A673 (cell line): ENCODE results near the gene MIS12.

Experiments
- CTCF ChIP-seq: fragments of 300-800, 200-600 bp; sonication (generic); conservative IDR thresholded peaks from 2 replicates; pipeline ENCODE4 v1.5.1; 2017; ENCODE audit warnings: low read depth, mild to moderate bottlenecking, antibody characterized with exemption, low read length, moderate library complexity, mixed read lengths
- EZH2 ChIP-seq: fragments of 200-600 bp; sonication (generic); IDR thresholded peaks from 2 replicates; pipeline ENCODE4 v1.6.1; 2017; ENCODE audit warnings: borderline replicate concordance, low read depth, mild to moderate bottlenecking, mixed read lengths, antibody characterized with exemption, low read length; ENCODE audit not compliant: poor library complexity, severe bottlenecking

DNA sequence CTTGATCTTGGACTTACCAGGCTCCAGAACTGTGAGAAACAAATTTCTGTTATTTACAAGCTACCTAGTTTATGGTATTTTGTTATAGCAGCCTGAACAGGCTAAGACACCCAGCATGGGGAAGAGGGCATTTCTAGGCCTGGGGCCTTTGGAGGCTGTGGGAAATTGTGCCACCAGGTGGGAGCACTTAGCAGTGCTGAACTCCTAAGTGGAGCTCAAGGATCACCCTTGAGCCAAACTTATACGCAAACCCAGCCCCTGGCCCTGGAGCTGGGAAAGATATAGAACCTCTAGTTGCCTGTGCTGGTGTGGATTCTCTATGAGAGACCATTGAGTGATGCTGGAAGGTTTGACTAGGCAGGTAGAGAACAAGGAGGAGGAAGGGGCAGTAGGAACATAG, 36.1 kb downstream of the MIS12 start:
- TF ChIP-seq CTCF: no peak
- no peak for TF ChIP-seq EZH2
